Large intestine (tissue), 3 donors: ENCODE measurements around the gene SEC11A. TPM values are rescaled to one million over a fixed set of nuclear protein-coding genes. Genes with fewer than 3 reads are reported as not detected.

Experiments
- DNase-seq, 2 donors: peaks; one replicate each; pipeline versions ENCODE4 v3.0.0 to v3.0.0-alpha.2; 2013
- H3K27ac ChIP-seq: one replicate; pipeline ENCODE4 v1.5.1; 2013; ENCODE audit warnings: low read length
- H3K27me3 ChIP-seq: 2 replicates; pipeline ENCODE4 v1.6.1; 2013; ENCODE audit warnings: low read length; ENCODE audit not compliant: control insufficient read depth, insufficient read depth
- H3K36me3 ChIP-seq: 2 replicates; pipeline ENCODE4 v1.6.1; 2013; ENCODE audit warnings: low read length; ENCODE audit not compliant: control insufficient read depth, insufficient read depth
- H3K4me1 ChIP-seq: one replicate; pipeline ENCODE4 v1.6.1; 2013; ENCODE audit warnings: low read length; ENCODE audit not compliant: control insufficient read depth, insufficient read depth
- H3K4me3 ChIP-seq: one replicate; pipeline ENCODE4 v1.5.1; 2013; ENCODE audit warnings: low read length
- H3K9me3 ChIP-seq: one replicate; pipeline ENCODE4 v1.6.1; 2013; ENCODE audit warnings: mild to moderate bottlenecking, low read depth, low read length, moderate library complexity; ENCODE audit not compliant: control insufficient read depth
- WGBS: methylation state at CpG from one replicate; pipeline ENCODE4 v1.1.5; 2013; ENCODE audit warnings: low lambda C conversion rate; ENCODE audit not compliant: insufficient coverage; 5-methylcytosine and 5-hydroxymethylcytosine counted together
- polyA plus RNA-seq: library from polyadenylated mRNA; unstranded; fragments of 120-200 nt; gene quantifications from one replicate; pipeline ENCODE4 v1.2.1, GENCODE V29; 2013

SEC11A gene
- polyA plus RNA-seq, 1 donor: 156 TPM

DNA sequence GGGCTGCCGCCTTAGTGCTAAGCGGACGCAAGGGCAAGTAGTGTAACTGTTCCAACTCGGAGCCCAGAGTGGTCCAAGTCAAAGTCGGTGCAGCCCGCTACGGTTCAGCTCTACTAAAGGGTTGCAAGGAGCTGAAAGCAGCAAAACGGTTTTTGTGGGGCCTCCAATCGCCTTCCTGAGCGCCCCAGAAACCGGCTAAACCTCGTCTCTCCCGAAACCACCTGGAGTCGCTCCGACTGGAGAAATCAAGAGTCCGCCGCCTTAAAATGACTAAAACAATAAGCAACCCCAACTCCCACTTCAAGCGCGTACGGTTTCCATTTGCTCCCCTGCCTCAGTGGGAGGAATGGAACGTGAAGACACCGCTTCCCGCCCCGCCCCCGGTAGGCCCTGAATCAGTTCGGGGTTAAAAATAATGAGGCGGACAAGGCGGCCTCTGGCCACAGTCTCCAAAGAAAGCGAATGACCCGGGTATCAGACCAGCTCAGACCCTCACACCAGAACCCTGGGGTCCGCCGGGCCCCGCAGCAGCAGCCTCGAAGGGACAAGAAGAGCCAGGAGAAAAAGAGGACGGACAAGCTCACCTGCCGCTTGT lies 401 bp downstream of the SEC11A start:
- peak in 1 of 2 donors; percentile 37 for DNase-seq

DNA sequence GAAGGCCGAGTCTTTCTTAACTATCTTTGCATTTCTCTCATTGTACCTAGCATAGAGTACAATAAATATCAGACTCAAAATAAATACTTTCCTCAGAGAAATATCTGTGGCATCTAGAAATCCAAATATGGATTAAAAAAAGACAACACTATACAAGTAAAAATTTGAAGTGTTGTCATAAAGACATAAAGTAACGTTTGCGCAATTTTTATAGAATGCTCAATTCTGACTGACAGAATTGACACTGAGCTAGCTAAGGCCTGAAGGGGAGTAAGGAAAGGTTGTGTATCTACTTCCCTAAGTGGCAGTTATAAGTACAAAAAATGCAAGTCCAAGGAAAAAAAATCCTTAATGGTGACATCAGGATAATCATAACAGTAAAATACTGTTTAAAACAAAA lies 1.1 kb downstream of the SEC11A start:
- Histone ChIP-seq H3K9me3 (no peaks in the 10 kb centered on the region), H3K27me3 (no peaks in the 10 kb centered on the region), H3K4me3 (peak overlapping the region; percentile 90), H3K36me3 (peaks cover 11% of the 10 kb centered on the region), H3K27ac (peak overlapping the region; percentile 93), H3K4me1 (peaks cover 8% of the 10 kb centered on the region)
- no peak for DNase-seq
- WGBS: 40% methylated on average over 1 of the region's 3 CpGs

More for the DNA sequence above, 401 bp downstream of the SEC11A start:
- Histone ChIP-seq H3K4me3 (peak overlapping the region; percentile 90), H3K9me3 (no peaks in the 10 kb centered on the region), H3K27me3 (no peaks in the 10 kb centered on the region), H3K4me1 (peaks cover 8% of the 10 kb centered on the region), H3K27ac (peak overlapping the region; percentile 93), H3K36me3 (peaks cover 6% of the 10 kb centered on the region)
- no CpG with 5 or more reads among the region's 36 CpGs for WGBS

DNA sequence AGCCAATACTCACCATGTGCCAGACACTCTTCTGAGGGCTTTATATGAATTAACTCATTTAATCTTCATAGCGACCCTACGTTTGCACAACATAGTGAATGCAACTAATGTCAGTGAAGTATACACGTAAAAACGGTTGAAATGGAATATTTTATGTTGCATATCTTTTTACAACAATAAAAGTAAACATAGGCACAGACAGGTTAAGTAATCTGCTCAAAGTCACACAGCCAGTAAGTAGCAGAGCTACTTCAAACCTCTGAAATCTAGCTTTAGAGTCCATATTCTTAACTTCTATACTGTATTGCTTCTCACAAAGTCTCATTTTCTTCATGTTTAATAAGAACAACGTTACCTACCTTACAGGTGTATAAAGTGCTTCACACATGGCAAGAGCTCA lies 1.6 kb downstream of the SEC11A start:
- Histone ChIP-seq H3K36me3 (peaks cover 12% of the 10 kb centered on the region), H3K4me1 (peaks cover 8% of the 10 kb centered on the region), H3K27me3 (no peaks in the 10 kb centered on the region), H3K9me3 (no peaks in the 10 kb centered on the region), H3K27ac (no peak overlapping the region), H3K4me3 (peak overlapping the region; percentile 90)
- 74% methylated on average over 3 of the region's 5 CpGs for WGBS
- no peak for DNase-seq

DNA sequence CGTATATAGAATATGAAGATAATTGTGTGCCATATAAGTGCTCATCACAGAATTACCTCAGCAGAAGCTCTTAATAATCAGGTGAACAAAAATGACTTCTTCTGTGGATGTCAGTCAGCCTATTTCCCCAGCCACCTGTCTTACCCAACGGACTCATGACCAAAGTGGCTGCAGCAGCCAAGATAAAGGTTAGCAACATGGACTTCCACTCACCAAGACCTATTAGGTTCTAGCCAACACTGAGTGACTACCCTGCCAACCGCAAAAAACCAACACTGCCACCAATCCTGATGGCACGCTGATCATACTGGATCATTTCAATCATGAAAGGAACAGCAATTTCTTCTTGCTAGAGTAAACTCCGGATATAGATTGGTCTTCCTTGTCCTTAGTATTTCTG lies 12.1 kb downstream of the SEC11A start:
- no peak for DNase-seq
- 100% methylated on average over 1 of the region's 5 CpGs for WGBS
- Histone ChIP-seq H3K9me3 (no peaks in the 10 kb centered on the region), H3K27ac (no peak overlapping the region), H3K36me3 (peaks cover 6% of the 10 kb centered on the region), H3K27me3 (no peaks in the 10 kb centered on the region), H3K4me1 (no peaks in the 10 kb centered on the region), H3K4me3 (no peak overlapping the region)

DNA sequence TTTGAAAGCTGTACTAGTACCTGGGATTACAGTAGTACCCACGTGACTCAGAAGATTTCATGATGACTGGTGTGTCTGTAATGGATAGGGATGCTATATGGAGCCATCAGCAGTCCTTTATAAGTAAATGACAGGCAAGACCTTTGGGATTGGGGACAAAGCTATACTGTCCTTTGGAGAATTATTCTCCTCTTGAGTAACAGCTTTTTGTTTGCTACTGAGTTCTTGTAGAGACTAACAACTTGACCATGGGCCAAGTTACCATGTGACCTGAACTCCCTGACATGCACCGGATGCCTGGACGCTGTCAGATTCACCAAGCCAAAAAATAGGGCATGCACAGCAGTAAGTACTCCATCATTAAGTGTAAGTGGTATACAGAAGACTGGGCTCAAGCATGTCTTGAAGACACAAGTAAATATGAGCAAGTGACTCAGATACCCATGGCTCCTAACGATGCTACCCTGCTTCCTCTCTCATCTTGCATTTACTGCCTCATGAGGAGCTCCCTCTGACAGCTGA lies 12.9 kb downstream of the SEC11A start:
- Histone ChIP-seq H3K27ac (no peak overlapping the region), H3K27me3 (no peaks in the 10 kb centered on the region), H3K4me1 (no peaks in the 10 kb centered on the region), H3K9me3 (no peaks in the 10 kb centered on the region), H3K36me3 (peaks cover 6% of the 10 kb centered on the region), H3K4me3 (no peak overlapping the region)
- peak; percentile 11 to 30 for DNase-seq
- WGBS: no CpG with 5 or more reads among the region's 4 CpGs

DNA sequence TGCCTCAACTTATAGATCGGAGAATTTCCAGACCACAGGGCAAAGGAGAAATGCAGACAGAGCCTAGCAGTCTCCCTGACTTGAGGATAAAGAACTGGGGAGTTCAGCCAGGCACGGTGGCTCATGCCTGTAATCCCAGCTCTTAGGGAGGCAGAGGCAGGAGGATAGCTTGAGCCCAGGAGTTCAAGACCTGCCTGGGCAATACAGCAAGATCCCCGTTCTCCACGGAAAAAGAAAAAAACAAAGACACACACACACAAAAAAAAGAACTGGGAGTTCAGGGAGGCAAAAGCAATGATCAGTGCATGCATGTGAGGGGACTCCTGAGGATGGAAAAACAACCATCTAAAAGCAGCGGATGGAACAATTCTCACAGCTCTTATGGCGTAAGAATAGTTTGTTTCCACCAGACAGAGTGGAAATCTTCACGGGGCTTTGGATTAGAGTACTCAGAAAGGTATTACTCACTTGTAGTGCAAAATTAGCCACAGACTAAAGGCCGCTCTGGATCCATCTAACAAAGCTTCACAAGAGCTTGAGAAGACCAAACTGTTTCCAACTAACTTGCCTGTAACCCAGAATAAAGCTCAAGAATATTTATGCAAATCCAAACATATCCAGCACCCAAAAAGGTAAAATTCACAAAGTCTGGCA lies 16.3 kb downstream of the SEC11A start:
- peaks cover 3% of the 10 kb centered on the region for H3K4me1 ChIP-seq
- no CpG with 5 or more reads among the region's 8 CpGs for WGBS
- H3K9me3 ChIP-seq: no peaks in the 10 kb centered on the region
- no peaks in the 10 kb centered on the region for H3K27me3 ChIP-seq
- no peak overlapping the region for H3K27ac ChIP-seq
- H3K36me3 ChIP-seq: peaks cover 2% of the 10 kb centered on the region
- DNase-seq: no peak
- H3K4me3 ChIP-seq: no peak overlapping the region

DNA sequence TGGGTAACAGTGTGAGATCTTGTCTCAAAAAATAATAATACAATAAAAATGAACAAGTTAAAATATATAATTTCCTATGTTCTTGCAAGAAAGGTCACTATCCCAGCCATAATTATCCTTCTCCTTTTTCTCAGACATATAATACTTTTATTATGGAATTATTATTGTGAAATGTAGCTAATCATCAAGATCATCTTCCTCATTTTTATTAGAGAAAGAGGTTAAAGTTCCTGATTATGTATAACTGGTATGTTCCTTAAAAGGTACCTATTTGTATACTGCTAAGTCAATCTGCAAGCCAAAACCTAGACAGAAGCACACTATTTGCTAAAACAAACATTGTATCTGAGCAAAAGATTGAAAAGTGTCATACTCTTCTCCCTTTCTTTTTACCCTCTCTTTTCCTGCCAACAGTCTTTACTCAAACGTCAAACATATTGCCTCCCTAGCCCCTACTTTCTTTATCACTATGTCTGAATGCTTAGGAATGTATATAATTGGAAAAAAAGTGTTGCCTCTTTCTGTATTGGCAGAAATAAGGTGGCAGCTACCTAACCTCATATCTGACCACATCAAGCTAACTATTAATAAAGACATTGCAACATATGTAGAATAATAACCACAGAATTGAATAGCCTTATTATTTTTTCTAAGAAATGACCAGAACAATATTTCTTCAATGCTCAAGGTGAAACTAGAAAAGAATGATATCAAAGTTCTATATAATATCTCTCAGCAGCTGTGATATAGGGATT lies 18.5 kb downstream of the SEC11A start:
- H3K4me1 ChIP-seq: peaks cover 3% of the 10 kb centered on the region
- DNase-seq: no peak
- no peaks in the 10 kb centered on the region for H3K36me3 ChIP-seq
- H3K27ac ChIP-seq: no peak overlapping the region
- H3K27me3 ChIP-seq: no peaks in the 10 kb centered on the region
- no peak overlapping the region for H3K4me3 ChIP-seq
- no peaks in the 10 kb centered on the region for H3K9me3 ChIP-seq
- WGBS: no CpG with 5 or more reads among the region's 1 CpG

DNA sequence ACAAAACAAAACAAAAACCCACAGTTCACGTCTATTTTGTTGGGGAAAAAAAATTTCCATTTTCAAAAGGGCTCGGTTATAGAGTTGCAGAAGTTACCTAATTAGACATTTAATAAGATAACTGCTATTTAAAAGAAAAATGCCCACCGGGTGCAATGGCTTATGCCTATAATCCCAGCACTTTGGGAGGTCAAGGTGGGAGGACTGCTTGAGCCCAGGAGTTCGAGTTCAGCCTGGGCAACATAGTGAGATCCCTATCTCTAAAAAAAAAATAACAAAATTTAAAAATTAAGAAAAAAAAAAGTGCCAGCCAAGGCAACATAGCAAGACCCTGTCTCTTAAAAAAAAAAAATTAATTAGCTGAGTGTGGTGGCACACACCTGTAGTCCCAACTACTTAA lies 19.2 kb downstream of the SEC11A start:
- no peaks in the 10 kb centered on the region for H3K9me3 ChIP-seq
- H3K4me3 ChIP-seq: no peak overlapping the region
- DNase-seq: no peak
- WGBS: 82% methylated on average over 3 of the region's 4 CpGs
- H3K27me3 ChIP-seq: no peaks in the 10 kb centered on the region
- peaks cover 3% of the 10 kb centered on the region for H3K4me1 ChIP-seq
- H3K27ac ChIP-seq: no peak overlapping the region
- H3K36me3 ChIP-seq: no peaks in the 10 kb centered on the region

DNA sequence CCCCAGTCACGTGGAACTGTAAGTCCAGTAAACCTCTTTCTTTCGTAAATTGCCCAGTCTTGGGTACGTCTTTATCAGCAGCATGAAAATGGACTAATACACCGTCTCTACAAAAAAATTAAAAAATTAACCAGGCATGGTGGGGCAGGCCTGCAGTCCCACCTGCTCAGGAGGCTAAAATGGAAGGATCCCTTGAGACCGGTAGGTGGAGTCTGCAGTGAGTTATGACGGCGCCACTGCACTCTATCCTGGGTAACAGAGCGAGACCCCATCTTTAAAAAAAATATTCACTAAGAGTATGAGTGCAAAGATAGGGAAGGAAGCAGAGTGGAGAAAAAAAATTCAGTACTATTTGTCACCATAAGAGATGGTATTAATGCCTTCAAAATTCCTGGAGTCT lies 25.6 kb downstream of the SEC11A start:
- no peaks in the 10 kb centered on the region for H3K9me3 ChIP-seq
- DNase-seq: no peak
- peaks cover 20% of the 10 kb centered on the region for H3K36me3 ChIP-seq
- H3K27me3 ChIP-seq: no peaks in the 10 kb centered on the region
- H3K4me1 ChIP-seq: no peaks in the 10 kb centered on the region
- WGBS: no CpG with 5 or more reads among the region's 8 CpGs
- no peak overlapping the region for H3K4me3 ChIP-seq
- H3K27ac ChIP-seq: no peak overlapping the region

DNA sequence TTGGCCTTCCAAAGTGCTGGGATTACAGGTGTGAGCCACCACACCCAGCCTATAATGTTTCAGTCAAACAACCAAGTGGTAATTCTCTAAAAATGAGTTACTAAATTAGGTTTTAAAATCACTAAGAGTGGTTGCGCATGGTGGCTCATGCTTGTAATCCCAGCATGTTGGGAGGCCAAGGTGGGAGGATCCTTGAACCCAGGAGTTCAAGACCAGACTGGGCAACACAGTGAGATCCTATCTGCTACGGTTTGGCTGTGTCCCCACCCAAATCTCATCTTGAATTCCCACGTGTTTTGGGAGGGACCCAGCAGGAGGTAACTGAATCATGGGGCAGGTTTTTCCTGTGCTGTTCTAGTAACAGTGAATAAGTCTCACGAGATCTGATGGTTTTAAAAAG lies 26.1 kb downstream of the SEC11A start:
- Histone ChIP-seq H3K27ac (no peak overlapping the region), H3K4me1 (no peaks in the 10 kb centered on the region), H3K9me3 (no peaks in the 10 kb centered on the region), H3K36me3 (peaks cover 20% of the 10 kb centered on the region), H3K27me3 (no peaks in the 10 kb centered on the region), H3K4me3 (no peak overlapping the region)
- DNase-seq: no peak
- WGBS: 100% methylated on average over 1 of the region's 4 CpGs
